Ovary (tissue), 3 donors: ENCODE data around the gene TPST2.

Experiments used
- POLR2A ChIP-seq: fragments of 450-650 bp; IDR thresholded peaks from one replicate; pipeline ENCODE4 v1.6.1; 2017; ENCODE audit warnings: antibody characterized with exemption, mild to moderate bottlenecking, moderate library complexity
- TF ChIP-seq, protein P1 (sequence below), 3 donors: fragments of 450-650 bp in 2 of 3; fragments of 200-600 bp in 1 of 3; IDR thresholded peaks; one replicate each; pipeline versions ENCODE4 v1.5.1 to v1.8.0; 2016 to 2022; ENCODE audit warnings: antibody characterized with exemption in 3 of 3, mild to moderate bottlenecking in 1 of 3
- donor health status: DM: no; HTN: no; CAD: no.

DNA sequence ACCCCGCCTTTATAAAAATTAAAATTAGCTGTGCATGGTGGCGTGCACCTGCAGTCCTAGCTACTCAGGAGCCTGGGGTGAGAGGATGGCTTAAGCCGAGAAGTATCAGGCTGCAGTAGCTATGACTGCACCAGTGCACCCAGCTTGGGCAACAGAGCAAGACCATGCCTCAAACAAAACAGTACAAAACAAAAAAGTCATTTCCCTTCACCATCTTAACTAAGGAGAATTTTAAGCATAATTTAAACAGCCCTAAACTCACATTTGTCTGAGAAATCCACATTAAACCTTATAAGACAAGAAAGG, 54.4 kb downstream of the TPST2 start:
- TF ChIP-seq, protein P1, sequence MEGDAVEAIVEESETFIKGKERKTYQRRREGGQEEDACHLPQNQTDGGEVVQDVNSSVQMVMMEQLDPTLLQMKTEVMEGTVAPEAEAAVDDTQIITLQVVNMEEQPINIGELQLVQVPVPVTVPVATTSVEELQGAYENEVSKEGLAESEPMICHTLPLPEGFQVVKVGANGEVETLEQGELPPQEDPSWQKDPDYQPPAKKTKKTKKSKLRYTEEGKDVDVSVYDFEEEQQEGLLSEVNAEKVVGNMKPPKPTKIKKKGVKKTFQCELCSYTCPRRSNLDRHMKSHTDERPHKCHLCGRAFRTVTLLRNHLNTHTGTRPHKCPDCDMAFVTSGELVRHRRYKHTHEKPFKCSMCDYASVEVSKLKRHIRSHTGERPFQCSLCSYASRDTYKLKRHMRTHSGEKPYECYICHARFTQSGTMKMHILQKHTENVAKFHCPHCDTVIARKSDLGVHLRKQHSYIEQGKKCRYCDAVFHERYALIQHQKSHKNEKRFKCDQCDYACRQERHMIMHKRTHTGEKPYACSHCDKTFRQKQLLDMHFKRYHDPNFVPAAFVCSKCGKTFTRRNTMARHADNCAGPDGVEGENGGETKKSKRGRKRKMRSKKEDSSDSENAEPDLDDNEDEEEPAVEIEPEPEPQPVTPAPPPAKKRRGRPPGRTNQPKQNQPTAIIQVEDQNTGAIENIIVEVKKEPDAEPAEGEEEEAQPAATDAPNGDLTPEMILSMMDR (IDR thresholded peaks at IDR 0.05): no peak
- no peak for TF ChIP-seq POLR2A
